Measurements from ENCODE around the gene FOXP2.
"Not testable (repeated sequence)": the region's sequence is repeated elsewhere in the genome, so short reads cannot be mapped to it uniquely, and the experiment has no call there.

FOXP2 gene

GRCh38 chr7:114472896-114473512 is 58.4 kb downstream of the FOXP2 start:
- TF ChIP-seq ZFX (IDR thresholded peaks at IDR 0.05; ENCODE audit: borderline replicate concordance) (no peak), CTCF (IDR thresholded peaks at IDR 0.05) (no peak)
- no peak overlapping the region for H3K27ac ChIP-seq

- no peak for TF ChIP-seq CTCF (IDR thresholded peaks at IDR 0.05)
- no peak for TF ChIP-seq ZFX (IDR thresholded peaks at IDR 0.05; ENCODE audit: borderline replicate concordance)
- H3K27ac ChIP-seq: no peak overlapping the region
Measured at GRCh38 chr7:114478384-114478783, 63.8 kb downstream of the FOXP2 start.

GRCh38 chr7:114481999-114482398 is 67.4 kb downstream of the FOXP2 start:
- H3K27ac ChIP-seq: no peak overlapping the region
- TF ChIP-seq ZFX (IDR thresholded peaks at IDR 0.05; ENCODE audit: borderline replicate concordance): no peak

- TF ChIP-seq ZFX (IDR thresholded peaks at IDR 0.05; ENCODE audit: borderline replicate concordance) (no peak), CTCF (IDR thresholded peaks at IDR 0.05) (no peak)
- no peak overlapping the region for H3K27ac ChIP-seq
Measured at GRCh38 chr7:114484226-114484625, 69.6 kb downstream of the FOXP2 start.

GRCh38 chr7:114487174-114487573 is 72.6 kb downstream of the FOXP2 start:
- H3K27ac ChIP-seq: no peak overlapping the region
- no peak for TF ChIP-seq ZFX (IDR thresholded peaks at IDR 0.05; ENCODE audit: borderline replicate concordance)
- no peak for TF ChIP-seq CTCF (IDR thresholded peaks at IDR 0.05)

- no peak for TF ChIP-seq ZFX (IDR thresholded peaks at IDR 0.05; ENCODE audit: borderline replicate concordance)
- H3K27ac ChIP-seq: no peak overlapping the region
Measured at GRCh38 chr7:114488696-114489095, 74.1 kb downstream of the FOXP2 start.

- H3K27ac ChIP-seq: not testable (repeated sequence)
Measured at GRCh38 chr7:114497491-114497890, 82.9 kb downstream of the FOXP2 start.

GRCh38 chr7:114502454-114503254 is 88.0 kb downstream of the FOXP2 start:
- no peak overlapping the region for H3K27ac ChIP-seq
- TF ChIP-seq CTCF (IDR thresholded peaks at IDR 0.05): no peak
- no peak for TF ChIP-seq ZFX (IDR thresholded peaks at IDR 0.05; ENCODE audit: borderline replicate concordance)

- no peak for TF ChIP-seq CTCF (IDR thresholded peaks at IDR 0.05)
- no peak for TF ChIP-seq ZFX (IDR thresholded peaks at IDR 0.05; ENCODE audit: borderline replicate concordance)
- no peak overlapping the region for H3K27ac ChIP-seq
Measured at GRCh38 chr7:114504586-114504985, 90.0 kb downstream of the FOXP2 start.

Data from 22Rv1 (cell line).